Measurements from ENCODE around the gene IRX6.
A peak's percentile ranks its signal among the peaks of the same experiment; 100 is the strongest.

- TF ChIP-seq CTCF (conservative IDR thresholded peaks at IDR 0.05) (peak; percentile 50), ZFX (IDR thresholded peaks at IDR 0.05) (no peak)
Observed at GRCh38 chr16:55323637-55324271, at the start of gene IRX6.

All from C4-2B (cell line).